ENCODE data around the gene PKD1L1.

- TF ChIP-seq POLR2AphosphoS5 (IDR thresholded peaks at IDR 0.05; ENCODE audit: low read depth, low read length) (no peak), POLR2A (IDR thresholded peaks at IDR 0.05; ENCODE audit: low read depth, low read length) (no peak)
These were observed 141.1 kb downstream of the PKD1L1 start for GRCh38 chr7:47807126-47807525.
